Stimulated activated CD8-positive, alpha-beta memory T cell treated with anti-CD3 and anti-CD28 coated beads, Interleukin-12 subunit alpha, Interleukin-12 subunit beta, amount 100 ng/mL, for 4 hours (primary cell): ENCODE data around the gene FUNDC1.
"Not testable (repeated sequence)": the region's sequence is repeated elsewhere in the genome, so short reads cannot be mapped to it uniquely, and the experiment has no call there.

Source experiments
- DNase-seq: peaks from one replicate; pipeline ENCODE4 v3.0.0-alpha.2; 2020; ENCODE audit warnings: low read depth

FUNDC1 gene

GRCh38 chrX:44542567-44543325 is at the start of gene FUNDC1:
FUNDC1 (minus strand) TSS chrX:44542859; CDS start chrX:44542832, 27 bp downstream.
- DNase-seq = peak; percentile 84

- DNase-seq = no peak
These were observed 43.2 kb upstream of the FUNDC1 start for GRCh38 chrX:44585866-44586265.

- DNase-seq = no peak
These were observed 37.8 kb upstream of the FUNDC1 start for GRCh38 chrX:44580466-44580865.

- no peak for DNase-seq
These were observed 29.8 kb upstream of the FUNDC1 start for GRCh38 chrX:44572340-44572938.

- no peak for DNase-seq
These were observed 27.9 kb upstream of the FUNDC1 start for GRCh38 chrX:44570522-44570921.

- DNase-seq = no peak
These were observed 26.5 kb upstream of the FUNDC1 start for GRCh38 chrX:44569122-44569521.

GRCh38 chrX:44568196-44568595 is 25.5 kb upstream of the FUNDC1 start:
- no peak for DNase-seq

GRCh38 chrX:44561896-44562295 is 19.2 kb upstream of the FUNDC1 start:
- not testable (repeated sequence) for DNase-seq

- no peak for DNase-seq
These were observed 7.9 kb upstream of the FUNDC1 start for GRCh38 chrX:44550563-44550962.

GRCh38 chrX:44545454-44545853 is 2.8 kb upstream of the FUNDC1 start:
- DNase-seq = not testable (repeated sequence)

GRCh38 chrX:44544036-44544435 is 1.4 kb upstream of the FUNDC1 start:
- no peak for DNase-seq

- DNase-seq = no peak
These were observed 6.5 kb downstream of the FUNDC1 start for GRCh38 chrX:44536198-44536597.

GRCh38 chrX:44529310-44529709 is 13.3 kb downstream of the FUNDC1 start:
- DNase-seq = no peak

GRCh38 chrX:44514272-44514671 is 28.4 kb downstream of the FUNDC1 start:
- DNase-seq = no peak

GRCh38 chrX:44507292-44507691 is 35.4 kb downstream of the FUNDC1 start:
- DNase-seq = no peak

- no peak for DNase-seq
These were observed 36.0 kb downstream of the FUNDC1 start for GRCh38 chrX:44506678-44507077.

GRCh38 chrX:44503560-44503959 is 39.1 kb downstream of the FUNDC1 start:
- no peak for DNase-seq

- no peak for DNase-seq
These were observed 47.6 kb downstream of the FUNDC1 start for GRCh38 chrX:44495091-44495490.

- DNase-seq = no peak
These were observed 48.3 kb downstream of the FUNDC1 start for GRCh38 chrX:44494357-44494756.

- DNase-seq = no peak
These were observed 53.1 kb downstream of the FUNDC1 start for GRCh38 chrX:44489515-44489914.

- no peak for DNase-seq
These were observed 58.0 kb downstream of the FUNDC1 start for GRCh38 chrX:44484607-44485146.

- no peak for DNase-seq
These were observed 58.6 kb downstream of the FUNDC1 start for GRCh38 chrX:44483965-44484606.

- no peak for DNase-seq
These were observed 60.1 kb downstream of the FUNDC1 start for GRCh38 chrX:44482575-44482974.
